Upper lobe of left lung (tissue), 6 donors: ENCODE results near the gene PAK6. TPM values are rescaled to one million over a fixed set of nuclear protein-coding genes. Genes with fewer than 3 reads are reported as not detected.

Source experiments
- ATAC-seq, 2 donors: fragments of 200-7000 bp; cut with Tn5 transposase; one replicate each; pipeline ENCODE4 v1.9.1; 2022; ENCODE audit warnings: mild to moderate bottlenecking in 2 of 2, moderate library complexity in 2 of 2; ENCODE audit not compliant: low FRiP score in 2 of 2
- DNase-seq, 2 donors: peaks; one replicate each; pipeline ENCODE4 v3.0.0-alpha.2; 2019 to 2020
- H3K27ac ChIP-seq, 4 donors: fragments of 200-600 bp; sonication (generic); one replicate each; pipeline ENCODE4 v1.5.1; 2016 to 2019
- H3K27me3 ChIP-seq, 4 donors: fragments of 200-600 bp; sonication (generic); one replicate each; pipeline ENCODE4 v1.5.1; 2017 to 2019
- H3K36me3 ChIP-seq, 4 donors: fragments of 200-600 bp; sonication (generic); one replicate each; pipeline ENCODE4 v1.5.1; 2016 to 2019
- H3K4me1 ChIP-seq, 4 donors: fragments of 200-600 bp; sonication (generic); one replicate each; pipeline ENCODE4 v1.5.1; 2018 to 2019
- H3K4me3 ChIP-seq, 4 donors: fragments of 200-600 bp; sonication (generic); one replicate each; pipeline ENCODE4 v1.5.1; 2017 to 2019; ENCODE audit warnings: mild to moderate bottlenecking in 2 of 4, moderate library complexity in 1 of 4
- H3K9me3 ChIP-seq, 4 donors: fragments of 200-600 bp; sonication (generic); one replicate each; pipeline ENCODE4 v1.5.1; 2018 to 2019
- CTCF ChIP-seq, 6 experiments: fragments of 450-650 bp in 4 of 6; fragments of 200-600 bp in 2 of 6; sonication (generic) in 2 of 6; IDR thresholded peaks; one replicate each; pipeline ENCODE4 v1.5.1; 2016 to 2019; ENCODE audit warnings: antibody characterized with exemption in 6 of 6
- EP300 ChIP-seq, 4 donors: sonication (generic); formaldehyde crosslinking; IDR thresholded peaks; one replicate each; pipeline ENCODE4 v1.5.1; 2017; ENCODE audit warnings: antibody characterized with exemption in 4 of 4, control low read depth in 2 of 4
- POLR2A ChIP-seq, 4 donors: fragments of 450-650 bp; IDR thresholded peaks; one replicate each; pipeline ENCODE4 v1.5.1; 2016 to 2017; ENCODE audit warnings: antibody characterized with exemption in 4 of 4, mild to moderate bottlenecking in 2 of 4
- POLR2AphosphoS5 ChIP-seq, 2 donors: sonication (generic); formaldehyde crosslinking; IDR thresholded peaks; one replicate each; pipeline ENCODE4 v1.5.1; 2017; ENCODE audit warnings: antibody characterized with exemption in 2 of 2
- WGBS, 2 donors: methylation state at CpG; one replicate each; pipeline ENCODE4 v1.1.5; 2017 to 2018; 5-methylcytosine and 5-hydroxymethylcytosine counted together
- total RNA-seq, 6 donors: library from RNA; depleted of rRNA in 4 of 6; stranded (reverse); fragments of >200 nt in 4 of 6; gene quantifications; one replicate each; pipeline versions ENCODE4 v1.1.0 to v1.2.1, GENCODE V29; 2016 to 2021
- donor health status: DM: no; HTN: no; CAD: no; lungs with moderate emphysema.
- donor health status: DM: no; HTN: yes; CAD: no; lungs with severe emphysema.

Gene PAK6
- total RNA-seq, 6 donors from 2014 or later = 4.5 to 23.4 (median 15.0) TPM

DNA sequence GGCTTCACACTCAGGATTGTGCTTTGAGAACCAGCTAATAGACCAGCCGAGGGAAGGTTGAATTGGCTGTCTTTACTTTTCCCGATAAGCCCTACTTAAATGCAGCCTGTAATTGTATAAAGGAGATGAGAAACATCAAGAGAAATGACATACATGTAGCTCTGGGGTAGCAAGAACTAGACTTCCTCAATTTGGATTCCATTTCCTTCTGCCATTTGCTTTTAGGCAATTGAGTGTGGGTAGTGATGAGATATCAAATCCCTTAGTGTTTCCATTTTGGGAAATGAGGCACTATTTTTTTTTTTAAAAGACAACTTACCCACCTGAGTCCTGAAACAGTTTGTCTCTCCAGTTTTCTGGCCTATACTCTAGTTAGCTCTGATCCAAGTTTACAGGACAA is 86.8 kb downstream of the PAK6 start:
- 75 to 76% methylated on average over 2 of the region's 2 CpGs for WGBS, 2 donors
- Histone ChIP-seq H3K27me3 (no peaks in the 10 kb centered on the region), H3K36me3 (no peaks in the 10 kb centered on the region), H3K9me3 (no peaks in the 10 kb centered on the region), H3K4me1 (peaks cover 37 to 77% (median 43%) of the 10 kb centered on the region in 4 donors), H3K27ac (peak overlapping the region in 2 of 4 donors; percentile 13 to 91), H3K4me3 (peak overlapping the region in 2 of 4 donors; percentile 66 to 77)
- ATAC-seq (no peak), DNase-seq (no peak)
- TF ChIP-seq EP300 (IDR thresholded peaks at IDR 0.05) = no peak
- TF ChIP-seq CTCF (IDR thresholded peaks at IDR 0.05) = no peak
- no peak for TF ChIP-seq POLR2A (IDR thresholded peaks at IDR 0.05)
- no peak for TF ChIP-seq POLR2AphosphoS5 (IDR thresholded peaks at IDR 0.05)

Other genes starting within 250 kb of the PAK6 start
- gene SRP14, start 199.9 kb upstream of the PAK6 start, total RNA-seq = 100 to 1,000 TPM in 5 of 6 donors, 10 to 100 TPM in 1; 55.5 to 342 (median 191) TPM
- 100 to 1,000 TPM in 1 of 6 donors, 10 to 100 TPM in 4, 1 to 10 TPM in 1; 9.9 to 118 (median 26.2) TPM for gene BMF, start 130.2 kb upstream of the PAK6 start, total RNA-seq
- gene BUB1B, start 78.0 kb upstream of the PAK6 start, total RNA-seq = 10 to 100 TPM in 1 of 6 donors, 1 to 10 TPM in 3, under 1 TPM in 1, not detected in 1; 0.79 to 12.1 (median 2.7) TPM
- gene ANKRD63, start 44.0 kb downstream of the PAK6 start, total RNA-seq = 1 to 10 TPM in 1 of 6 donors, not detected in 5; 5.2 TPM
- gene PLCB2, start 68.9 kb downstream of the PAK6 start, total RNA-seq = 100 to 1,000 TPM in 2 of 6 donors, 10 to 100 TPM in 4; 26.9 to 170 (median 85.7) TPM
- 10 to 100 TPM; 15.7 to 36.2 (median 25.6) TPM for gene INAFM2, start 84.6 kb downstream of the PAK6 start, total RNA-seq
- 100 to 1,000 TPM in 1 of 6 donors, 10 to 100 TPM in 5; 15.5 to 140 (median 68.1) TPM for gene CCDC9B, start 101.9 kb downstream of the PAK6 start, total RNA-seq
- gene PHGR1, start 112.0 kb downstream of the PAK6 start, total RNA-seq = under 1 TPM in 1 of 6 donors, not detected in 5; 0.67 TPM
- gene DISP2, start 119.2 kb downstream of the PAK6 start, total RNA-seq = 1 to 10 TPM in 2 of 6 donors, under 1 TPM in 4; under 0.01 to 3.5 (median 0.13) TPM
- gene KNSTRN, start 143.7 kb downstream of the PAK6 start, total RNA-seq = 10 to 100 TPM; 10.6 to 27.6 (median 17.3) TPM
- gene IVD, start 166.7 kb downstream of the PAK6 start, total RNA-seq = 100 to 1,000 TPM in 2 of 6 donors, 10 to 100 TPM in 4; 68.1 to 112 (median 94.5) TPM
- 10 to 100 TPM; 21.0 to 36.9 (median 28.5) TPM for gene BAHD1, start 201.9 kb downstream of the PAK6 start, total RNA-seq
- 10 to 100 TPM in 5 of 6 donors, 1 to 10 TPM in 1; 3.1 to 20.6 (median 14.6) TPM for gene CHST14, start 231.9 kb downstream of the PAK6 start, total RNA-seq